HG03469 (cell line): ENCODE measurements around the gene BANK1.
A peak's percentile ranks its signal among the peaks of the same experiment; 100 is the strongest.

ENCODE experiments used
- ATAC-seq: cut with Tn5 transposase; IDR thresholded peaks from one replicate; pipeline ENCODE4 v1.9.1; 2021; ENCODE audit warnings: mild to moderate bottlenecking, moderate library complexity, moderate number of reproducible peaks; ENCODE audit not compliant: unreplicated experiment

The BANK1 gene

DNA sequence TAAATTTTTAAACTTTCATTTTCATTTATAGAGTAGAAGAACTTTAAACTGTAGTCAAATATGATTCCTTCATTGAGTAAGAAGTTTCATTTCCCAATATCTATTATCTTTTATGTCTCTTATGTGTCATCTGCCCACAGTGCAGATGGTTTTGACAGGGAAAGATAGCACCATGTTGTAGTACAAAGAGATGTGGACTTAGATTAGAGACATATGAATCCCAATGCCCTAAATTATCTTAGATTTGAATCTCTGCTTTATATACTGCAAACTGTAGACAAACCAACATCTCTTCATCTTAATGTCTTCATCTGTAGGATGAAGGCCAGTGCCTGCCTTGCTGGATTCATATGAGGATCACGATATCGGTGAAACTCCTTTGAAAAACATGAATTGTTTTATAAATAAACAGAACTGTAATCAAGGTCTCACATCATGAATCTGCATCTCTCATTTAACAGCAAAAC is 217.5 kb downstream of the BANK1 start:
- ATAC-seq: peak; percentile 96

DNA sequence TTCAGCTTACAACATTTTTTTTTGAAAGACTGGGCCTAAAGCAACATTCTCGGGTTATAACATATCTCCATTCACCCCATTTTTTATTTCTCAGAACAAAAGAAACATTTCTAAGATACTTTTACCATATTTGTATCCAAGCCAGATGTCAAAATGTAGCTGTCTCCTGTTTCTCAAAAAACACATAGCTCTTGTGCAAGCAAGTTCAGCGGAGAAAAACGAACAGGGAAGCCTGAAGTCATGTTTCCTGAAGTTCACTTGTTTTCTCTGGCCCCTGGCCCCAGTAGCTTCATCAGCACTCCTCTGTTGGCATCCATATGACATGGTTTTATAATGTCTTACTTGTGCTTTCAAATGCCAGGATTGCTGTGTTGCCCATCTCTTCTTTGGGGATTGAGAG is 218.2 kb downstream of the BANK1 start:
- ATAC-seq: no peak

DNA sequence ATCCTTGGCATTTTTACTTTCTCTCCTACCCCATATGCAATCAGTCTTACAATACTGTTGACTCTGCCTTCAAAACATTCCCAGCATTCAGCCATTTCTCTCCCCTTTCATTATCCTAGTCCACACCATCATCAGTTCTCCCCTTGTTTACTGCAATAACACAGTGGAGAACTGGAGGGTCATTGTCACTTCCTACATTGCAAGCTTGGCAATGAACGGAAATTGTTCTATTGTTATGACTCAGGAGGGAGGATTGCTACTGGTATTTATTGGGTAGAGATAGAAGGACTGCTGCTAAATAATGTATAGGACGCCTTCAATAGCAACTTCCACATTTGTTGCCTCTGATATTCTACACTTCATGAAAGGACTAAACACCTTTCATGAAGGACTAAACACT is 231.8 kb downstream of the BANK1 start:
- ATAC-seq: no peak

DNA sequence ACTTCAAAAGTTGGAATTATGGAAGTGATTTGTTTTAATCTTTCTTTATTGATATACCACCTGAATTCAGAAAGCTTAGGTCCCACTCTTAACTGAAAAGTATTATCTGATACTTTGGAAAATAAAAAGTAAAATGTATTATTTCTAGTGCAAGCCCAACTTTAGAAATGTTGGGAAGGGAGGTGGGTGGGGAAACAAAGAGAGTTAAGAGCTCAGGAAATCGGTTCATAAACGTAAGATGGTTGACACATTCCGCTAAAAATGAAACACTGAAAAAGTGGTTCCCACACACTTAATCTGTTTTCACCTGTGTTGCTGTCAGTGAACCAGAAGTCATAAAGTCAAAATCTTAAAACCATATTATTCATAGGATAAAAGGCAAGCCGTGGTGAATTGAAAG is 237.4 kb downstream of the BANK1 start:
- ATAC-seq: no peak

DNA sequence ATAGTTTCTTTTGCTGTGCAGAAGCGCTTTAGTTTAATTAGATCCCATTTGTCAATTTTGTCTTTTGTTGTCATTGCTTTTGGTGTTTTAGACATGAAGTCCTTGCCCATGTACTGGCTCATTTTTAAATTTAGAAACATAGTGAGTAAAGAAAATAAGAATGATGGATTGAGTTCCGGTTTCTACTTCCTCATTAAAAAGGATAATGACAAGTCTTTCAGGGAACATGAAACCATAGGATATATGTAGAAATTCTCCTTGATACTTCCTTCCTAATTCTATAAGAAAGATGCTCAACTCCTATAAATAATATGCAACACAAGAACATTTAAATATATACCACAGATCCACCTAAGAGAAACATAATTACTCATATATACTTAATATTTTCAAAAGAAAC is 240.9 kb downstream of the BANK1 start:
- no peak for ATAC-seq

DNA sequence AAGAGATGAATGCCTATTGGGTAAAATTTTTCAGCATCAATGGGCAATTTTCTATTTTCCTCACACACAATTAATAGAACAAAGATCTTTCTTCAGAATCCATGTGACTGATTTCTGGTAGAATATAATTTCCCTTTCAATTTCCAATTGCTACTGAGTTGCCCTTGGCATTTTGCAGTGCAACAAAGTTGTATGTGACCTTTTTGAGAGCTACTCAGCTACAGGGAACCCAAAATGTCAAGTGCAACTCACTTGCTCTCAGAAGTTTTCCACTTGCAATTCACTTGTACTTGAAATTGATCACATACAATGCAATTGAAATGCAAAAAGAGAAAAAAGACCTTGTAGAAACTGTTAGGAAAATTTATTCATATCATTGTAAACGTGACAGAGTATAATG is 245.5 kb downstream of the BANK1 start:
- ATAC-seq: no peak

DNA sequence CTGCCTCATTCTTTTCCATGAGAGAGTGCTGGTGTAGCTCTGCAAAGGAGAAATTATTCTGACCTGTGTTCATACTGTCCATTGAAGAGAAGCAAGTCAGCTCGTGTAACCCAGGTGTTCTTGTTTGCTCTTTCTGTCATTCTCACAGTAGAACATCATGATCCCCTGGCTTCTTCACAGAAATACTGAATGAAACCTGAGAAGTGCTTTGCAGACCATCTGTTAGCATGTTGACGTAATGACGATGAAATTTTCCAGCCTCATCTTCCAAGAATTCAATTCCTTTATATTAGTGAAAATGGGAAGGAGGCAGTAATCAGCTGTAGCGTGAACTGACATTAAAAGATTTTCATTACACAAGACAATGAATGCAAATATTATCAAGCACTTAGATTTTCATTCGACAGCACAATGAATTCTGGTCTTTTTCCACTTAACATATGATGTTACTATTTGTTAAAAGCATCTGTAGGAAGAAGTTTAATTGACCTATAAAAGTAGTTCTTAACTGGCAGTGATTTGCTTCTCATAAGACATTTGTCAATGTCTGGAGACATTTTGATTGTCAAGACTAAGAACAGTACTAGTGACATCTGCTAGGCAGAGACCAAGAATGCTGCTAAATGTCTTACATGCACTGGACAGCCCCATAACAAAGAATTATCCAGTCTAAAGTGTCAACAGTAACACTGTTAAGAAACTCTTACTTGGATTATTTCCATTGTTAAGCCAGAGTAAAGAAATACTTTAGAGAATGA is 246.3 kb downstream of the BANK1 start:
- no peak for ATAC-seq

DNA sequence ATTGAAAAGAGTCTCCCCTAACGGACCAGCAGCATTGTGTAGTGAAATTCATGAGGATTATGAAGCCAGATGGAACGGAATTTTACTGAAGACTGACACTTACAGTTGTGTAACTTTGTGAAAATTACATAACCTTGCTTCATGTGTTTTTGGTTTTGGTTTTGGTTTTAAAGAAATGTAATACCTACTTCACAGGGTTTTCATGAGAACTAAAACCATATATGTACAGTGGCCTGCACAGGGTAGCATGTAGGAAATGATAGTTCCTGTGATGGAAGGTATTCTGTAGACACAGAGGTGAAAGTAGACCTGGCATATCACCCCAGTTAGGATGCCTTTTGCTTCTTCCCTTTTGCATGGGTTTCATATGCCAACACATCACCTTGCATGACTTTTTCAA is 247.0 kb downstream of the BANK1 start:
- ATAC-seq: peak; percentile 45

DNA sequence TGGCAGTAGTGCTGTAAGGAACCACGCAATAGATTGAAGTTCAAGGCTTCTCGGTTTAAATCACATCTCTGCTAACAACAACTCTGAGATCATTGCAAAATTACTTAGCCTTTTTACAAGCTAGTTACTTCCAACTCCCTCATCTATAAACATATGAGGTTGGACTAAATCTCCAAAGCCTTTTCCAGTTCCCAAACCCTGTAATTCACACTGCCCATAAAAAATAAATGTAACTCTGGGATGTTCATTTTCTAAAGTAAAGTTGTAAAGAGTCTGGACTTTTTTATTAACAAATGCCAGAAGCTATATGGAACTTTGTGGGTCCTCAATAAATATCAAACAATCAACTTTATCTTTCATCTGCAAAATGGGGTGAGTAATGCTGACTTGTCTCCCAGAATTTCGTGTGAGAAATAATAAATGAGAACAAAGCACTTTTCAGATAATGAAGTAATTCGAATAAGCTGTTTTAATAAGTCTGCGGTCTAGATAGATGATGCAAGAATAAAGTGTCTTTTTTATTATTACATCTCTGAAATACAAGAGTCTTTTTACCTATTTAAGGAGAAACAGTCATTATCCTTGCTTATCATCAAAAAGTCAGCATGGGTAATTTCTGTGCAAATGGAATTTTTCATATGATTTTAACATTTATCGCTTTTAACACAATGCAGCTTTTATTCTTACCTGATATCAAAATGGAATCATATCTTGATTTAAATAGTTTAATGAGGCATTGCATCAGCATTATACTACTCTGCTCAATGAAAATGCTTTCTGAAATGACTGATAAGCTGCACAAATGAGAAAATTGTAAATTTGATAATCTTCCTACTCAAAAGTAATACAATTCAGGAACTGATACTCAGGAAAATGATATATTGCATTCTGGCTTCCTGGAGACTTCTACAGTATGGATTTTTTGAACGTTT is 252.6 kb downstream of the BANK1 start:
- no peak for ATAC-seq

DNA sequence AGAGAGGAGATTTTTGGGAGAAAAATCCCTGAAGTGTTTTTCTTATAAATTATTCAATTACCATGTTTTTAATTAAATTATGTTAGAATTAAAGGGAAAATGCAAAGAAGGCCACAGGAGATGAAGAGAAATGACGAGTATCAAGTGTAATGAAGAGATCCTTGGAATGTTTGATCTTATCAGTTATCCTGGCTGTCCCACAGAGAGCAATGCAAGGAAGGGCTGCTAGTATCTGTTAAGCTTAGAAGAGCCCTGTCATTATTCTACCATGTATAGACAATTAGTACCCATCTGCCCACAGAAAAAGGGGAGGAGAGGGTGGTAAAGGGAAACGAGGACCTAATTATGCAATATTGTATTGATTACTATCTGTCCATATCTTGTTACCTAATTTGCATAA is 257.1 kb downstream of the BANK1 start:
- no peak for ATAC-seq

DNA sequence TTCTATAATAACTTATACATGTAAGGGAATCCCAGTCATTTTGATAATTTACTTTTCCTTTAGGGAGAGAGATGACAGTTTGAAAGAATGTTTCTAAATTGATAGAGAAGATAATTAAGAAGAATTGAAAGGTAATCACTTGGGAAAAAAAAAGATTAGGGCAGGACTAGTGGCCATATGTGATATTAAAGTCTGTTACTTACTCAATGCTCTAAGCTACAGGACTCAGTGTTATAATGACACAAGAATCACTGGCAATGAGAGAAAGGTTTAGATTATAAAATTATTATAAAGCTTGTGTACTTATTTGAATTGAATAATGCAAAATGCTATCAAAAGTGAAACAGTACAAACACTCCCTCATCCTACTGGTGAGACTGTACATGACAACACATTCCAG is 265.3 kb downstream of the BANK1 start:
- ATAC-seq: no peak

DNA sequence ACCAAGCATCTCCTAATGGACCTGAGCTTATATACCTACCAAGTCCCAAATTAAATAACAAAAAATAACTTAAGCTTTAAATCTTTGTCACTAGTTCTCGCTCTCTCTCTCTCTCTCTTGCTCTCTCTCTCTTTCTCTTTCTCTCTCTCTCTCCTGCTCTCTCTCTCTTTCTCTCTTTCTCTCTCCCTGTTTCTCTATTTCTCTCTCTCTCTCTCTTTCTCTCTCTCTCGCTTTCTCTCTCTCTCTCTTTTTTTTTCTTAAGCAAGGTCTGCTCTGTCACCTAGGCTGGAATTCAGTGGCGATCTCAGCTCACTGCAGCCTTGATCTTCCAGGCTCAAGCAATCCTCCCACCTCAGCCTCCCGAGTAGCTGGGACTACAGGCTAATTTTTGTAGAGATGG is 266.6 kb downstream of the BANK1 start:
- ATAC-seq: no peak

DNA sequence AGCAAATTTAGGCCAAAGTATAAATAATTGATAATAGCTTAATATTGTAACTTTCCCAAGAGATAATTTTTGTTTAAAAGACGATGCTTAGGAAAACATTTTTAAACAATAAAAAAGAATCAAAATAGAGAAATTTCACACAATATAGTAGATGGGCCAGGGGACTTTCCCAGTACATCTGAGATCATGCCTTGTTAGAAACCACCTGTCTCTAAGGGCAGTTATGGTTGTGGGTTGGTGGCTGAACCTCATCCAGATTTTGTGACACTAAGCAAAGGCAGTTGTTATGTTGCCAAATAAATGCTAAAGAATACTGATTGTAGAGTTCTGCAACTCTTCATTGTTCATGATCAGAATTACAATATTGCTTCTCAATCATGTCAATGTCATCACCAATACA is 270.6 kb downstream of the BANK1 start:
- peak; percentile 82 for ATAC-seq

DNA sequence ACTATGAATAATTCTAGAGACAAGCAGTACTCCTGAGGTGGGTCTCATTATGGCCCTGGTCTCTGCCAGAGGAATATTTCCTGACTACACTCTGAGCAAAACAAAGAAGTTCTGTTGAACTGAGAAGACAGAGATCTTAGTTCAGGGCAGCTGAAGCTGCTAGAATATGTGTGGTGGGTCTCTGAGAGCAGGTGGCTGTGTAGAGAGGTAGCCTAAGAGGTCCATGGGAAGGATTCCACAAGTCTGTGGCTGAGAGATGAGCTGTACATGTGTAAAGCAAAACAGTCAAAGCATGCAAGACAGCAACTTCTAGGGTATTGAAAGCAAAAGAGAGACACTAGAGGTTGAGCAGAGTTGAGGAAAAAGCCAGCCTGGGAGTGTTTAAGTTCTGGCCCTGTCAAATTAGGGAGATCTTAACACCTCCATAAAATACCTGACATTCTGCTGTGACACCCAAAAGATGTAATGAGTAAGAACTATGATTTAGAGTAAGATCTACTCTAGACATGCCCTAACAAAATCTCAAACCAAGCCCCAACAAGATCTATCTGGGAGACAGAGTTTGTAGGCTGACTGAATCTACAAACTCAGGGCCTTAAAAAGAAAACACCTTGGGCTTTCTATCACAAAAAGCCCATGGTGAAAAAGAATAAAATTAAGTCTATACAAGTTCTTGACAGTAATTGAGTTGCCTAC is 274.4 kb downstream of the BANK1 start:
- ATAC-seq: no peak

DNA sequence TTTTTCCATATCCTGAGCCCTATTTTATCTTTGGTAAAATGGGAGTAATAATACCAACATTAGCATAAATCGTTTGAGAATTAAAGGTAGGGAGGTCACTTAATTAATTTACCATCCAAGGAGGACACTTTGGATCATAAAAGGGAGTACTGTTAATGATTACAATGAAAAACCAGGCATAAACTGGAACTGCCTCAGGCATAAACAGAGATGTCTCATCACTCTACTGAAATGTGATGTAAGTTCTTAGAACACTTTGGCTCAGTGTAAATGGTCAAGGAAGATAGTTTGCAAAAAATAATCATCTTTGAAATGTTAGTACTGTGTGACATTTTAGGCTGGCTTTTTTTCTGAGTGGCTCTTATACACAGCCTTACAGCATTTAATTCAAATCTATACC is 286.1 kb downstream of the BANK1 start:
- no peak for ATAC-seq

DNA sequence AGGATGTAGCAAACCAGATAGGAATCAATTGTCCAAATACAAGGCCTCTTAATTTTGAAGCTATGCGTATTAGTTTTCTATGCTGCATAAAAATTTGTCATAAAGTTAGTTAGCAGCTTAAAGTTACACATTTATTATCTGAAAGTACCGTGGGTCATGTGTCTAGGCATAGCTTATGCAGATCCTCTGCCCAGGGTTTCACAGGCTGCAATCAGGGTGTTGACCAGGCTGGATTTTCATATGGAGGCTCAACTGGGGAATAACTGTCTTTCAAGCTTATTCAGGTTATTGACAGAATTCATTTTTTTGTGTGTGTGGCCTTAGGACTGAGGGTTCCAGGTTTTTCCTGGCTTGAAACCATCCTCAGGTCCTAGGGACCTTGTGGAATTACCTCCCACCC is 289.7 kb downstream of the BANK1 start:
- ATAC-seq: no peak

DNA sequence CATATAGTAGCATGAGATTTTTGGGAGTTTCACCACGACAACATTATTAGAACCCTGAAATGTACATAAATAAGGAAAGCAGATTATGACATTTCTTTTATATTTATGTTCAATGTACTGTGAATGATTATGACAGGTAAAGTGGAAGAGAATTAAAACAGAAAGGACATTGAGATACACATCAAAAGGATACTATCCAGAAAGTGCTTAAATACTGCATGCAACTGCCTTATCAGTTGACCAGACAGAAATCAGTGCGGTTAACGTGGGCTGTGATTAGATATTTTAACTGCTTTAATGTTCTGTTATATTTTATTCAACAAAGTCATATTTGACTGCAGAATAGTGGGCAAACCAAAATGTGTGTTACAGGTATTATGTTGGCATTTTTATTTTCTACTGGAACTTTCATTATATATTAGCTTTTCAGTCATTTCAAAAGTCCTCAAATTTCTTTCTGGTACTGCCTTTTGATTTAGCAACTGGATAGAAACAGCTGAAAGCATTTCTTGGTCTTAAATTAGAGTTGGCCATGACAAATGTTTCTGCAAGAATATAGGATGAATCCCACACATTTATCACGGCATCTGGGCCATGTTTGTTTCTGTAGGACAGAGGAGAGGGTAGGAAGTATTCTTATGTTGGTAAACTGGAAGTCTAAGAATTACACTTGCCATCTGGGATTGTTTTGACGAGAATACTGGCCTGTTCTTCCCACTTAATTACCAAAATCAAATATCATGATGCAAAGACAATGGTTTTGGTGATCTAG is 299.5 kb downstream of the BANK1 start:
- no peak for ATAC-seq

DNA sequence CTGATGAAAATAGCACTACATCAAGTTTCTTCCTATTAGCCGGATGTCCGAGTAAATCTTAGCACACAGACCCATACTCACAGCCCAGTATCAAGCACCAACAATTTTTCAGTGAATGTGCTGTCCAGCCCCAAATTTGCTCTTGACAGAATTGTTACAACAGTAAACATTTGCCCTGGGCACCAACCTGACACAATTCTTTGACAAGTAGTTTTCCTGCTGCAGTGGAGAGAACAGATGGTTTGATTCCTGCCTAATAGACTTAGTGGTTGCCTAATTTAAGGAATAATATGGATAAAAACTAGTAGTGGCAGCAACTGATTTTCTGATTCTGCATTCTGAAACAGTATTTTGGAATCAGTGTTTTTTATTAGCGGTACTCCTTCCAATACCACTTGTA is 301.1 kb downstream of the BANK1 start:
- ATAC-seq: no peak

DNA sequence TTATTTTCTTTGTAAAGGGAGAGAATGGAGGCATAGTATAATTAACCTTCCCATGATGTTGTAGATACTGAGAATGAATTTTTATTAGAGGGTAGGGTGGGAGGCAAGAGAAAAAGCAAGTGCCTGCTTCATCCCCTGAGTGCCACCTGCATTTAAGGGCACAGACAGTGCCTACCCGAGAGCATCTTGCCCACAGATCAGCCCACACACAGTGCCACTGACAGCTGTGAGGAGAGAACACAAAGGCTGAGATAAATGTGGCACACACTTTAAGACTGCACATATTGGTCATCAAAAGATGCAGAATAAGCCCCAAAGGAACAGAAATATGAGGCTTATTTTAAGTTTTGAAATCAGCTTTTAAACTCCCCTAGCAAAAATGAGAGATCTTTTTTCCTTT is 304.0 kb downstream of the BANK1 start:
- ATAC-seq: no peak

DNA sequence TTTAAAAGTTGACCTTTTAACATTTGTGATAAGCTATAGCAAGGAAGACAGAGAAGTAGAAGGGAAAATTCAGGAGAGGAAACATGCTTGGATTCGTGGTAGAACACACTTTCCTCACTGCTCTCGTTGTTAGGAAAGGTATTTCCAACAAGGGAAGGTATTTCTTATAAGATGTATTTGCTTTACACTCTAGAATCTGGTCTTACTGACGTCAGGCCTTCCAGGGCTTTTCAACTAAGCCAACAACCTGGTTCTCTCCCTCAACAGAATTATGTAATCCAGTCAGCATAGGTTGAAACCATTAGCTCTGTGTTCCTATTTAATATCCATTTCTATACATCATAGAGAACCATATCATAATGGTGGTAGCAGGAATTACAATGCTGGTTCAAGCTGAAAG is 312.8 kb downstream of the BANK1 start:
- ATAC-seq: no peak

DNA sequence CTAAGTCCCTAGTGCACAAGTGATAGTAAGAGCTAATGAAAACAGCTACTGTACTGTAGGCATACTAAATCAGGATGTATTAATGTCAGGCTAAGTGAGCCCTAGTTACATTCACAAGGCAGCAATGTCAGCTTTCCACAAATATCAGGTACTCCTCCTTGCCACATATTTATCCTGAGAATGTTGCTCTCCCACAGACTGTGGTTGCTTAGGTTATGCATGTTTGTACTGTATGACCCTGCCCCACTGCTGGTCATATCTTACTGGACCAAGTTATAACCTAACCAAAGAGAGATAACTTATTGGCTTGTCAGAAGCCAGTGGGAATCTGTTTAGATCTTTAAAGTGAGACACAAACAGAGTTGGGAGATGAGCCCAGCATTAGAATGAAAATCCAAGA is 313.7 kb downstream of the BANK1 start:
- no peak for ATAC-seq
